ENCODE measurements around the gene FURIN. TPM values are rescaled to one million over a fixed set of nuclear protein-coding genes. Genes with fewer than 3 reads are reported as not detected.

FURIN gene
- polyA plus RNA-seq, 2 donors, result 21.0 to 22.3 TPM

DNA sequence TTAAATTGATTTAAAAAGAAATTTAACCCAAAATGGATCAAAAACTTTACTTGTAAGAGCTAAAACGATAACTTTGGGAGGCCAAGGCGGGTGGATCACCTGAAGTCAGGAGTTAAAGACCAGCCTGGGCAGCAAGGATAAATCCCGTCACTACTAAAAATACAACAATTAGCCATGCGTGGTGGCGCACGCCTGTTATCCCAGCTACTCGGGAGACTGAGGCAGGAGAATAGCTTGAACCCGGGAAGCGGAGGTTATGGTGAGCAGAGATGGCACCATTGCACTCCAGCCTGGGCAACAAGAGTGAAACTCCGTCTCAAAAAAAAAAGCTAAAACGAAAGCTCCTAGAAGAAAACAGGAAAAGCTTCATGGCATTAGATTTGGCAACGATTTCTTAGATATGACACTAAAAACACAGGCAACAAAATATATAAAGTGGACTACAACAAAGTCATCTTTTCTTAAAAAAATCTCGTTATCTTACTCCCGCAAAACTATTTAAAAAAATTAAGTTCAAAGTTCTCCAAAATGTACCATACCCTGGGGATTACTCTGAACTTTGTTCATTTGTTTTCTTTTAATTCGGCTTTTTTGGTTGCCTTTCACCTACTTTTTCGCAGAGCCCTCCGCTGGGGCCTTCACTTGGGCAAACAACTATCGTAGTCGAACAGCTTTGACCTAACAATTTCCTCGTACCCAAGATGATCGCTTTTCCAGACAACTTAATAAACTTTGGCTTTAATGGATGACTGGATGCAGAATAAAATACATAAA, 61.0 kb downstream of the FURIN start:
- WGBS, 2 donors, result 47 to 49% methylated on average over 21 of the region's 21 CpGs
- no peaks in the 10 kb centered on the region for H3K9me3 ChIP-seq (ENCODE audit: control insufficient read depth in 2 of 2, insufficient read depth in 1 of 2, low read depth in 1 of 2, low read length in 1 of 2)
- H3K4me3 ChIP-seq (ENCODE audit: low read depth in 1 of 2, low read length in 2 of 2), result peak overlapping the region; percentile 58 to 74
- peaks cover 0 to 5% of the 10 kb centered on the region in 2 donors for H3K4me1 ChIP-seq (ENCODE audit: control insufficient read depth in 2 of 2, insufficient read depth in 2 of 2, low read length in 1 of 2)
- no peaks in the 10 kb centered on the region for H3K27me3 ChIP-seq (ENCODE audit: control insufficient read depth in 1 of 2, insufficient read depth in 2 of 2, low read length in 2 of 2)
- H3K27ac ChIP-seq (ENCODE audit: low read depth in 2 of 2, low read length in 1 of 2), result peak overlapping the region; percentile 93 to 96
- H3K36me3 ChIP-seq (ENCODE audit: control insufficient read depth in 2 of 2, insufficient read depth in 2 of 2, low read length in 1 of 2), result no peaks in the 10 kb centered on the region

- H3K4me1 ChIP-seq (ENCODE audit: control insufficient read depth in 2 of 2, insufficient read depth in 2 of 2, low read length in 1 of 2), result peaks cover 5 to 8% of the 10 kb centered on the region in 2 donors
- no peaks in the 10 kb centered on the region for H3K9me3 ChIP-seq (ENCODE audit: control insufficient read depth in 2 of 2, insufficient read depth in 1 of 2, low read depth in 1 of 2, low read length in 1 of 2)
- peak overlapping the region; percentile 10 to 74 for H3K4me3 ChIP-seq (ENCODE audit: low read depth in 1 of 2, low read length in 2 of 2)
- no peaks in the 10 kb centered on the region for H3K27me3 ChIP-seq (ENCODE audit: control insufficient read depth in 1 of 2, insufficient read depth in 2 of 2, low read length in 2 of 2)
- WGBS, 2 donors, result 65 to 69% methylated on average over 15 of the region's 15 CpGs
- no peaks in the 10 kb centered on the region for H3K36me3 ChIP-seq (ENCODE audit: control insufficient read depth in 2 of 2, insufficient read depth in 2 of 2, low read length in 1 of 2)
- H3K27ac ChIP-seq (ENCODE audit: low read depth in 2 of 2, low read length in 1 of 2), result peak overlapping the region; percentile 93 to 96
These were observed 62.6 kb downstream of the FURIN start for GRCh38 chr15:90930861-90931574.

- 17 to 35% methylated on average over 5 to 6 of the region's 6 CpGs for WGBS, 2 donors
- no peaks in the 10 kb centered on the region for H3K9me3 ChIP-seq (ENCODE audit: control insufficient read depth in 2 of 2, insufficient read depth in 1 of 2, low read depth in 1 of 2, low read length in 1 of 2)
- H3K27me3 ChIP-seq (ENCODE audit: control insufficient read depth in 1 of 2, insufficient read depth in 2 of 2, low read length in 2 of 2), result no peaks in the 10 kb centered on the region
- H3K4me1 ChIP-seq (ENCODE audit: control insufficient read depth in 2 of 2, insufficient read depth in 2 of 2, low read length in 1 of 2), result peaks cover 8 to 11% of the 10 kb centered on the region in 2 donors
- peak overlapping the region in 1 of 2 donors; percentile 9 for H3K4me3 ChIP-seq (ENCODE audit: low read depth in 1 of 2, low read length in 2 of 2)
- H3K36me3 ChIP-seq (ENCODE audit: control insufficient read depth in 2 of 2, insufficient read depth in 2 of 2, low read length in 1 of 2), result no peaks in the 10 kb centered on the region
- H3K27ac ChIP-seq (ENCODE audit: low read depth in 2 of 2, low read length in 1 of 2), result peak overlapping the region; percentile 93 to 96
These were observed 63.1 kb downstream of the FURIN start for GRCh38 chr15:90931575-90931827.

DNA sequence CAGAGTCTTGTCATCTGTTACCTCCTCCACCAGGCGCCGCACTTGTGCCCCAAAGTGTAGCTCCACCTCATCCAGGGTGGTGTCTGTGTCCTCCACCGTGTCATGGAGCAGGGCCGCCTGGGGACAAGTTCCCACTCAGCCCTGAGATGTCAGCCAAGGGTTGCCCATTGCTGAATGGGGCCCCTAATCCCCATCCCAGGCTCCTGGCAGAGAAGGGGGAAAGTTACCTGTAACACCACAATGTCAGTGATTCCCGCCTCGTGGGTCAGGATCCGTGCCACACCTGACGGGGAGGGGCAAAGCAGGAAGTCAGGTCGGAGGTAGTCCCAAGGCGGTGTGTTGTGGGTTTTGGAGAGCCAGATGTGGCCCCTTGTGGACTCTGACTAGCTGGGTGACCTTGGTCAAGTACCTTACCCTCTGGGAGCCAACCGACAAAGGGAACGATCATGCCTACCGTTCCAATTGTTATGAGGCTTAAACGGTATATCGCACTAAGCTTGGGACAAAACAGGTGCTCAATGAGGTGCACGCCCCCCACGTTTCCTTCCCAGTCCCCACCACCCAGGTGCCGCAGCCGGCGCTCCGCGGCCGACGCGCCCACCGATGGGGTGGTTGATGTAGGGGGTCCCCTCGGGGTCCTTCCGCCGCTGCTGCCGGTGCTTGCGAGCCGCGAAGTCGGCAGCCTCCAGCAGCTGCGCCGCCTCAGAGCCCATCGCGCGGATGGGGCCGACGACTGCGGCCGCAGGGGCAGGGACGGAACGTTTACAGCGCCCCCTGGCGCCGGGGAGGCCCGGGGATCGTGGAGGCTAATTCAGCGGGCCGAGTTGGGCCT, 63.7 kb downstream of the FURIN start, which contains the start of gene HDDC3:
Gene HDDC3 (minus strand): TSS at position 722 of the 832 bp plus-strand sequence. CDS start 9 bp downstream, at position 713.
- peak within 1 kb of the TSS; percentile 93 to 96 for H3K27ac ChIP-seq (ENCODE audit: low read depth in 2 of 2, low read length in 1 of 2)
- H3K4me1 ChIP-seq (ENCODE audit: control insufficient read depth in 2 of 2, insufficient read depth in 2 of 2, low read length in 1 of 2), result peaks cover 9 to 11% of the 10 kb centered on the region in 2 donors
- H3K36me3 ChIP-seq (ENCODE audit: control insufficient read depth in 2 of 2, insufficient read depth in 2 of 2, low read length in 1 of 2), result no peaks in the 10 kb centered on the region
- no peaks in the 10 kb centered on the region for H3K27me3 ChIP-seq (ENCODE audit: control insufficient read depth in 1 of 2, insufficient read depth in 2 of 2, low read length in 2 of 2)
- peak within 1 kb of the TSS; percentile 76 to 78 for H3K4me3 ChIP-seq (ENCODE audit: low read depth in 1 of 2, low read length in 2 of 2)
- 0 to 1% methylated on average over 46 to 52 of the region's 52 CpGs for WGBS, 2 donors
- no peaks in the 10 kb centered on the region for H3K9me3 ChIP-seq (ENCODE audit: control insufficient read depth in 2 of 2, insufficient read depth in 1 of 2, low read depth in 1 of 2, low read length in 1 of 2)

GRCh38 chr15:90932660-90932991, 64.2 kb downstream of the FURIN start:
- Histone ChIP-seq H3K4me1 (ENCODE audit: control insufficient read depth in 2 of 2, insufficient read depth in 2 of 2, low read length in 1 of 2) (peaks cover 9 to 11% of the 10 kb centered on the region in 2 donors), H3K27me3 (ENCODE audit: control insufficient read depth in 1 of 2, insufficient read depth in 2 of 2, low read length in 2 of 2) (no peaks in the 10 kb centered on the region), H3K9me3 (ENCODE audit: control insufficient read depth in 2 of 2, insufficient read depth in 1 of 2, low read depth in 1 of 2, low read length in 1 of 2) (no peaks in the 10 kb centered on the region), H3K27ac (ENCODE audit: low read depth in 2 of 2, low read length in 1 of 2) (peak overlapping the region; percentile 93 to 96), H3K36me3 (ENCODE audit: control insufficient read depth in 2 of 2, insufficient read depth in 2 of 2, low read length in 1 of 2) (no peaks in the 10 kb centered on the region), H3K4me3 (ENCODE audit: low read depth in 1 of 2, low read length in 2 of 2) (no peak overlapping the region)
- WGBS, 2 donors, result 13 to 14% methylated on average over 5 of the region's 5 CpGs

Other genes with a start within 250 kb of the FURIN start
- gene BLM, start 151.2 kb upstream of the FURIN start, polyA plus RNA-seq, result 1 to 10 TPM; 2.3 to 3.6 TPM
- gene FES, start 15.9 kb downstream of the FURIN start, polyA plus RNA-seq, result 1 to 10 TPM; 3.8 to 4.8 TPM
- 10 to 100 TPM; 15.8 to 22.1 TPM for gene MAN2A2, start 34.7 kb downstream of the FURIN start, polyA plus RNA-seq
- gene HDDC3, start 64.0 kb downstream of the FURIN start, polyA plus RNA-seq, result 10 to 100 TPM in 1 of 2 donors, 1 to 10 TPM in 1; 9.1 to 10.5 TPM
- 10 to 100 TPM; 35.0 to 47.9 TPM for gene UNC45A, start 66.7 kb downstream of the FURIN start, polyA plus RNA-seq
- gene RCCD1, start 86.3 kb downstream of the FURIN start, polyA plus RNA-seq, result 1 to 10 TPM; 8.1 to 8.7 TPM
- 10 to 100 TPM; 41.2 to 44.1 TPM for gene PRC1, start 125.9 kb downstream of the FURIN start, polyA plus RNA-seq
- gene VPS33B, start 154.0 kb downstream of the FURIN start, polyA plus RNA-seq, result 1 to 10 TPM; 7.6 to 8.3 TPM
- under 1 TPM; 0.02 to 0.07 TPM for gene SV2B, start 231.7 kb downstream of the FURIN start, polyA plus RNA-seq